HG03039 (cell line): ENCODE results near the gene B3GNT3.
"Not testable (repeated sequence)": the region's sequence is repeated elsewhere in the genome, so short reads cannot be mapped to it uniquely, and the experiment has no call there.

Source experiments
- ATAC-seq: cut with Tn5 transposase; IDR thresholded peaks from one replicate; pipeline ENCODE4 v1.9.1; 2021; ENCODE audit warnings: mild to moderate bottlenecking, moderate library complexity; ENCODE audit not compliant: unreplicated experiment

The B3GNT3 gene

DNA sequence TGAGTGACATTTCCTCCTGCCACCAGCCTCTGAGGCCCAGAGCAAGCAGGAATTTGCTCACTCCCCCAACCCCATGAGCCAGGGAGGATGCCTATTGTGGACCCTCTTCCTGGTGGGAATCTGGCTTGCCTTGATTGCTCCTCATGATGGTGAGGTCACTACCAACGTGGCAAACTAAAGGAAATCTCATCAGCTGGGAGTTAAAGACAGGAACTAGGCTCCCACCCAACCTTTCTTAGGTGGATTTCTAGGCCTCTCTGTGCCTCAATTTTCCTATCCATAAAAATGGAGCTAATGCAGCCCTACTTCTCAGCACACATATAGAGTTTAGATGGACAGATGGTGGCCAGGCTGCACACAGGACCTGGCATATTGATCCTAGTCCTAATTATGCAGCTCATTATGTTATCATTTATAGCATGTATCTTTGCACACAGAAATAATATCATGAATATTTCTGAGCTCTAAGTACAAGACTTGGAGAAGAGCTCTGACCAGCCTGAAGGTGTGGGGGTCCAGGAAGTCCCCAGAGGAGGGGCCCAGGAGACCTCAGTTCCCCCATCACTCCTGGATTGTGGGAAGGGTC is 2.0 kb downstream of the B3GNT3 start:
- ATAC-seq, result no peak

- no peak for ATAC-seq
Measured at GRCh38 chr19:17797424-17798201, 2.7 kb downstream of the B3GNT3 start.

GRCh38 chr19:17798599-17798998 is 3.7 kb downstream of the B3GNT3 start:
- not testable (repeated sequence) for ATAC-seq

- no peak for ATAC-seq
Measured at GRCh38 chr19:17802137-17802858, 7.4 kb downstream of the B3GNT3 start.

DNA sequence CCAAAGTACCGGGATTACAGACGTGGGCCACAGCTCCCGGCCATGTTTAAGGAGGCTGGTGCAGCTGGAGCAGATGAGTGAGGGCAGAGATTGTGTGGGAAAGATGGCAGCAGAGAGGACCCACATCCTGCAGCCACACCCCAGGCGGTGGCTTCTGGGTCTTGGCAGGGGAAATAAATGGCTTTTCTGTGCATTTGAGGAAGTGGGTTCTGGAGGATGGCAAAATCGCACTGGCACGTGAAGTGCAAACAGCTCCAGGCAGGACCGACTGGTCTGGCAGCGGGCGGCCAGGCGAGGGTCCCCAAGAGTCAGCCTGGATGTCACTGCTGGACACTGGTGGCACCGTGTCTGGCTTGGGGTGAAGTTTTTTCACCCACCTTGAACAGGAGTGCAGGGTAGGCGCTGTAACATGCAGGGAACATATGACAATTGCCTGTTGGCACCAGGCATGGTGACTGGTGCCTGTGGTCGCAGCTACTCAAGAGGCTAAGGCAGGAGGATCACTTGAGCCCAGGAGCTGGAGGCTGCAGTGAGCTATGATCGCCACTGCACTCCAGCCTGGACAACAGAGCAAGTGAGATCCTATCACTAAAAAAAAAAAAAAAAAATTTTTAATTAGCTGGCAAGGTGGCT is 8.4 kb downstream of the B3GNT3 start:
- no peak for ATAC-seq

GRCh38 chr19:17805427-17805826 is 10.5 kb downstream of the B3GNT3 start:
- ATAC-seq, result no peak

DNA sequence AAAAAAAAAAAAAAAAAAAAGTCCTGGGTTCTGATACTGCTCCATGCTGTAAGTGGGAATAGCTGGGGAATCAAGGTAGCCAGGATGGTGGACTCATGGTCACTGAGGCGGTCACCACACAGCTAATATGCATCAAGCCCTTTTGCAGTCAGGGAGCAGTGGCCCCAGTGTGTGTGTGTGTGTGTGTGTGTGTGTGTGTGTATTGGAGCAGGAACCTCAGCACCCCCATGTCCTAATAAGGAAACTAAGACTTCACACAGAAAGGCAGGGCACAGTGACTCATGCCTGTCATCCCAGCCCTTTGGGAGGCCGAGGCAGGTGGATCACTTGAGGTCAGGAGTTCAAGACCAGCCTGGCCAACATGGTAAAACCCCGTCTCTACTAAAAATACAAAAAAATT is 12.0 kb downstream of the B3GNT3 start:
- ATAC-seq, result no peak

- ATAC-seq, result no peak
Measured at GRCh38 chr19:17807731-17808316, 12.9 kb downstream of the B3GNT3 start.

- no peak for ATAC-seq
Measured at GRCh38 chr19:17811103-17811502, 16.2 kb downstream of the B3GNT3 start.

- no peak for ATAC-seq
Measured at GRCh38 chr19:17811681-17812080, 16.7 kb downstream of the B3GNT3 start.

GRCh38 chr19:17812099-17812498 is 17.2 kb downstream of the B3GNT3 start:
- ATAC-seq, result no peak

- ATAC-seq, result no peak
Measured at GRCh38 chr19:17817668-17818363, 22.9 kb downstream of the B3GNT3 start.

GRCh38 chr19:17821190-17821589 is 26.3 kb downstream of the B3GNT3 start, which contains the start of gene INSL3:
Gene INSL3, minus strand, starts transcription at chr19:17821519. Its CDS starts 13 bp downstream, at chr19:17821506.
- no peak for ATAC-seq

GRCh38 chr19:17824339-17824738 is 29.4 kb downstream of the B3GNT3 start:
- ATAC-seq, result no peak

- no peak for ATAC-seq
Measured at GRCh38 chr19:17826508-17827056, 31.6 kb downstream of the B3GNT3 start.

DNA sequence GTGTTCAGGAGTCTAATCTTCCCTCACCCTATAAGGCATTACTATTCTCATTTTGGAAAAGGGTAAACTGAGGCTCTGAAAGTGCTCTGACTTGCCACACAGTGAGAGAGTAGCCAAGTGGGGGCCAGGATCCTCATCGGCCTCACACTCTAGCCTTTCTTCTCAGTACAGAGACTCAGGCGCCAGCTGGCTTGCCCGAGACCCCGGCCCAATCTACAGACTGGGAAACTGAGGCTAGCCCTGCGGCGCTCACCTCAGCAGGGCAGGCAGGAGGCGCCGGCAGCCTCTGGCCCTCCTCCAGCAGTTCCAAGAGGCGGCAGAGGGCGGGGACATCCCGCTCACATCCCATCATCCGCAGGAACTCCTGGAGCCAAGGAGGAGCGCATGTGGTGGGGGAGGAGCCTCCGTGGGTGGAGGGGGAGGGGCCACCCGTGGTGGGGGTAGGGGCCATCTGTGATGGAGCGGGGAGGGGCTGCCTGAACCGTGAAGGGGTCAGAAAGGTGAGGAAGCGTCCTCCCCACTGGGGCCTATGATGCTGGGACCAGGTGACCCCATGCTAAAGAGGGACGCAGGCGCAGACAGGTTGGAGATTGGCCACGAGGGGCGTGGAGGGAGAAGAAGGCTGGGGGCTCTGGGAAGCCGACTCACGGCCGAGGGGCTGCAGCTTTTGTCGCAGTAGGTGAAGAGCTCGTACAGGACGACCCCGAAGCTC is 35.1 kb downstream of the B3GNT3 start:
- ATAC-seq, result no peak

DNA sequence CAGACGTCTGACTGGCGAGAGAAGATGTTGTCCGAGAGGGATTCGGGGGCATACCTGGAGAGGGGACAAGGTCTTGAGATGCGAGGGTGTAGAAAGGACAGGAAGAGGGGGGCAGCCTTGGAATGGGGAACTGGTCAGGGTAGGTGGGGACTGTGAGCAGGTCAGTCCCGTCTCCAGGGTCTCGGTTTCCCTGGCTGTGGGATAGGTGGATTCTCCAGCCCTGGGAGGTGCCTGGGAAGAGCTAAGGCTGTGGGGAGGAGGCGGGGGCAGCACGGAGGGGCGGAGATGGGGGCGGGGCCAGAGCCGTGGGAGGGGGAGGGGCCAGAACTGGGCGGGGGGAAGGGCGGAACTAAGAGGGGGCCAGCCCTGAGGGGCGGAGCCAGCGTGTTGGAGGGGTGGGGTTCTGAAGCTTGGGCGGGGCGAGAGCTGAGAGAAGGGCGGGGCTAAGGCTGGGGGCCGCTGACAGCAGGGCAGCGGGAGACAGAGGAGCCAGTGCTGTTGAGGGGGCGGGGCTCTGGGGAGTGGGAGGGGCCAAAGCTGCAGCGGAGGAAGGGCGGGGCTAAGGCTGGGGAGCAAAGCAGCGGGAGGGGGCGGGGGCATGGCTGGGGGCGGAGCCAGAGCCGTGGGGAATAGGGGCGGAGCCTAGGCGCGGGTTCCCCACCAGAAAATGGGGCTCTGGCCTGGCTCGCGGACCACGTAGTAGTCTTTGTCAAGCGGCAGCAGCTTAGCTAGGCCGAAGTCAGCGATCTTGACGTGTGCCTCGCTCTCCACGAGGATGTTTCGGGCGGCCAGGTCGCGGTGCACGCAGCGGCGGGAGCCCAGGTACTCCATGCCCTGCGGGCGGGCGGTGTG is 35.9 kb downstream of the B3GNT3 start:
- ATAC-seq, result no peak

GRCh38 chr19:17831419-17831888 is 36.5 kb downstream of the B3GNT3 start:
- no peak for ATAC-seq
